Measurements from ENCODE around the gene C1QTNF5. TPM values are rescaled to one million over a fixed set of nuclear protein-coding genes. Genes with fewer than 3 reads are reported as not detected.
A peak's percentile ranks its signal among the peaks of the same experiment; 100 is the strongest.

Gene C1QTNF5
- total RNA-seq, 1 donor from 2014 or later = 1.3 TPM

DNA sequence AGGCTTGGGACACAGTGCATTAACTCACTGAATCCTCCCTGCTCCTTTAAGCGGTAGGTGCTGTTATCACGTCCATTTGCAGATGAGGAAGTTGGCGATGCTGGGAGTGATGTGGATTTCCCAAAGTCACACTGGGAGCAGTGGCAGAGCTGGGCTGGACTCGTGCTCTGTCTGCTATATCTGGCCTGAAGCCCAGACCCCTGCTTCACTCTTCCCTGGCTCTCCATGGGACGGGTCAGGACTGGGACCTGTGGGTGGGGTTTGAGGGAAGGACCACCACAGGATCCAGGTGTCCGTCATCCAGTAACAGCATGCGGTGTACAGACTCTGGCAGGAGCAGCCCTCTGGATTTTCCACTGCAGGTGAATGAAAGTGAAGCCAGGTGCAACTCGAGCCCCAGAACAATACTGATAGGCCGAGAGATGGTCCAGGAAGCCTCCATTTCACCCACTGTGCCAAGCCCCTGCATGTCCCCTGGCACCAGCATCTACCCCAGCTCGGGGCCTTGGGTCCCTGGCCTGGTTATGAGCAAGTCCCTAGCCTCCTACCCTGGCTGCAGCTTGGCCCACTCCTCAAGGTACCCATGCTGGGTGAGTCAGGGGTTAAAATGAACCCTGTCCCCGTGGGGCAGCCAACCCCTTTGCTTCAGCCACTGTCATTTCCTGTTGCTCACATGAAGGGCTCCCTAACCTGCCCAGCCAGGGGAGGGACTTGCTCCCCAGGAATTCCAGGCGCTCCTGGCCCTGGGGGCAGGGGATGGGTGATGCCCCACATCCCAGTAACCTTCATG lies 36.6 kb upstream of the C1QTNF5 start:
- peak; percentile 63 for DNase-seq (ENCODE audit: low read depth)
- FAIRE-seq = no peak
- Histone ChIP-seq H3K36me3 (ENCODE audit: control insufficient read depth, insufficient read depth, low read length) (no peaks in the 10 kb centered on the region), H3K4me3 (ENCODE audit: low read depth, low read length) (no peak overlapping the region), H3K27me3 (ENCODE audit: control insufficient read depth, insufficient read depth, low read length) (no peaks in the 10 kb centered on the region)
- TF ChIP-seq, protein P1, sequence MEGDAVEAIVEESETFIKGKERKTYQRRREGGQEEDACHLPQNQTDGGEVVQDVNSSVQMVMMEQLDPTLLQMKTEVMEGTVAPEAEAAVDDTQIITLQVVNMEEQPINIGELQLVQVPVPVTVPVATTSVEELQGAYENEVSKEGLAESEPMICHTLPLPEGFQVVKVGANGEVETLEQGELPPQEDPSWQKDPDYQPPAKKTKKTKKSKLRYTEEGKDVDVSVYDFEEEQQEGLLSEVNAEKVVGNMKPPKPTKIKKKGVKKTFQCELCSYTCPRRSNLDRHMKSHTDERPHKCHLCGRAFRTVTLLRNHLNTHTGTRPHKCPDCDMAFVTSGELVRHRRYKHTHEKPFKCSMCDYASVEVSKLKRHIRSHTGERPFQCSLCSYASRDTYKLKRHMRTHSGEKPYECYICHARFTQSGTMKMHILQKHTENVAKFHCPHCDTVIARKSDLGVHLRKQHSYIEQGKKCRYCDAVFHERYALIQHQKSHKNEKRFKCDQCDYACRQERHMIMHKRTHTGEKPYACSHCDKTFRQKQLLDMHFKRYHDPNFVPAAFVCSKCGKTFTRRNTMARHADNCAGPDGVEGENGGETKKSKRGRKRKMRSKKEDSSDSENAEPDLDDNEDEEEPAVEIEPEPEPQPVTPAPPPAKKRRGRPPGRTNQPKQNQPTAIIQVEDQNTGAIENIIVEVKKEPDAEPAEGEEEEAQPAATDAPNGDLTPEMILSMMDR (IDR thresholded peaks at IDR 0.05; ENCODE audit: insufficient read depth, low read length, severe bottlenecking) = no peak

DNA sequence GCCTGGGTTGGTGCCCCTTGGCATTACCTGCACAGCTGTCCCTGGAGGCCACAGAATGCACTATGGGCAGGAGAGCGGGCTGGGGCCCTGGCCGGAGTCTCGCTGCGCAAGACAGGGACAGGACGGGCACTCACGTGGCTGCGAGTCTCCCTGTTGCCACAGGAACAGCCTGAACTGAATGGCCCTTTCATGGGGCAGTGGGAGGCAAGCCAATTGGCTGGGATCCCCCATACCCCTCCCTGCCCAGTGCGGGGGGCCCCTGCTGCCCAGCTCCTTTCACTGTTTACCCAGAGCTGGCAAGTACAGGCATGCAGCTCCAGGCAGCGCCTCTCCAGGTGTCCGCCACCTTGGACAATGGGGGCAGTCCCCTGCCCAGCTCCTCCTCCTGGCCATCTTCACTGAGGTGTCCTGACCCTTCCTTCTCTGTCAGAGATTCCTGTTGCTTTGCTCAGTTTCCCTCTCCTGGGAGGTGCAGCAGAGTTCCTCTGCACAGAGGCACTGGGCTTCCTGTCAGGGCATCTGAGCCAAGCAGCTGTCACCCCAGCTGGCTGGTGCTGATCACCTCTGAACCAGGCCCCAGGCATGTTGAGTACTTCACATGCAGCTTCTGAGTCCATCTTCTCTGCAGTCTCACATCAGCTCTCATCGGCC lies 35.6 kb upstream of the C1QTNF5 start:
- DNase-seq (ENCODE audit: low read depth) (peak; percentile 69), FAIRE-seq (peak; percentile 28)
- TF ChIP-seq, protein P1 (IDR thresholded peaks at IDR 0.05; ENCODE audit: insufficient read depth, low read length, severe bottlenecking) = no peak
- Histone ChIP-seq H3K36me3 (ENCODE audit: control insufficient read depth, insufficient read depth, low read length) (no peaks in the 10 kb centered on the region), H3K4me3 (ENCODE audit: low read depth, low read length) (no peak overlapping the region), H3K27me3 (ENCODE audit: control insufficient read depth, insufficient read depth, low read length) (no peaks in the 10 kb centered on the region)

DNA sequence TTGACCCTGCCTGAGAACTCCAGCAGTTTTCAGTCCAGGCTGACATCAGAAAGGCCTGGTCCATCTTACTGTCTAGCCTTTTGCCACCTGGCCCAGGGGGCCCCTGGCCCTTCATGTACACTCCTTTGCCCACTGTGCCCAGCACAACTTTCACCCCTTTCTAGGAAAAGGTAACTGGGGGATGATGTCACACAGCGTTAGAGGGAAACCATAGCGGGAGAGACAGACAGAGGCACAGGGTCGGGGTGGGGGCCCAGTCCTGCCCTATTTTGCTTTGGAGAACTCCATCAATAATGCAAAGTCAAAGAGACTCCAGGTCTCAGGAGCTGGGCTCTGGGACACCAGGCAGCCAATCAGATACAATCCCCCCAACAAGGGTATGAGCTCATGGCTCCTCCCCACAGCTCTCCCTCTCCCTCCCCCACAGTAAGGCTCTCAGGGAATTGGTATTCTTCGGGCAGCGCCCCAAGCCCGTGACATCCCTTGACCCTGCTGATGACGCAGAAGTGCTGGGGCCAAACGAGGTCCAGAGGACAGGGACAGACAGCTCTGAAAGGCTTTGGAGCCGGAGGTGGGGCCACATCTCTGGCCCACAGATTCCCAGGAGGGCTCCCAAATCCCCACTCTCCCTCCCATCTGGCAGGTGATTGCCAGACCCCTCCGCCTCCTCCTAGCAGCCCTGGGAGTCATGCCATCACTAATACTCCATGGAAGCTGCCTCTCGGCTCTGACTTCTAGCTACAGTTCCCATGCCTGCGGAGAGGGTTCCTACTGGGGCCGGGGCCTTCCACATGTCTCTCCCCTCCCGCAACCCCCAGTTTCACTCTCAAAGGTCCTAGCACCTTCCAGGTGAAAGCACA lies 34.9 kb upstream of the C1QTNF5 start:
- Histone ChIP-seq H3K4me3 (ENCODE audit: low read depth, low read length) (no peak overlapping the region), H3K36me3 (ENCODE audit: control insufficient read depth, insufficient read depth, low read length) (no peaks in the 10 kb centered on the region), H3K27me3 (ENCODE audit: control insufficient read depth, insufficient read depth, low read length) (no peaks in the 10 kb centered on the region)
- no peak for FAIRE-seq
- TF ChIP-seq, protein P1 (IDR thresholded peaks at IDR 0.05; ENCODE audit: insufficient read depth, low read length, severe bottlenecking) = no peak
- DNase-seq (ENCODE audit: low read depth) = no peak

DNA sequence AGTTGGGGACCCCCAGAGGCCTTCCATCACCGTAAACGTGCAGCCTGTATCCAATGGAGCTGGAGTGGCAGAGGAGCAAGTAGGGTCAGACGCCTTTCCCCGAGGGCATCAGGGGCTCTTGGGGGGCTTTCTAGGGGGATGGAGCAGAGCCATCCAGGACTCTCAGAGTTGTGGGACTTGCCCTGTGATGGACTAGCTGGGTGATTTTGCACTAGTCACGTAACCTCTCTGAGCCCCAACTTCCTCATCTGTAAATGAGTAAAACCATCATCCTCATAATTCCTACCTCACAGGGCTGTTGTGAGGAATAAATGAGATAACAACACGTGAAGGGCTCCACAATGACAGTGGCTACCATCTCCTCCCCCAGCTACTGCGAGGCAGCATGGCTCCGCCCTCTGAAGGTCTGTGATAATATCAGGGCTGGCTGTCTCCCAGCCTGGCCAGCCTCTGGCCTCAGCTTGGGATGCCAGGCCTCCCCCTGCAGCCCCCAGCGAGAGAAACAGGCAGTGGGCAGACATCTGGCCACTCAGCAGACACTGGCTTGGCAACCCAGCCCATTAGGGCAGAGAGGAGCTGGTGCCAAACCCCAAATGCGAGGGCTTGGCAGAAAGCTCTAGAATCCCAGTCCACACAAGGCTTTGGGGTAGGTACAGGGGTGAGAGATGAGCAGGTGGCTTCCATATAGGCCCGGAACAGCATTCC lies 34.1 kb upstream of the C1QTNF5 start:
- no peaks in the 10 kb centered on the region for H3K27me3 ChIP-seq (ENCODE audit: control insufficient read depth, insufficient read depth, low read length)
- FAIRE-seq (no peak), DNase-seq (ENCODE audit: low read depth) (no peak)
- TF ChIP-seq, protein P1 (IDR thresholded peaks at IDR 0.05; ENCODE audit: insufficient read depth, low read length, severe bottlenecking) = no peak
- H3K36me3 ChIP-seq (ENCODE audit: control insufficient read depth, insufficient read depth, low read length) = no peaks in the 10 kb centered on the region
- no peak overlapping the region for H3K4me3 ChIP-seq (ENCODE audit: low read depth, low read length)

DNA sequence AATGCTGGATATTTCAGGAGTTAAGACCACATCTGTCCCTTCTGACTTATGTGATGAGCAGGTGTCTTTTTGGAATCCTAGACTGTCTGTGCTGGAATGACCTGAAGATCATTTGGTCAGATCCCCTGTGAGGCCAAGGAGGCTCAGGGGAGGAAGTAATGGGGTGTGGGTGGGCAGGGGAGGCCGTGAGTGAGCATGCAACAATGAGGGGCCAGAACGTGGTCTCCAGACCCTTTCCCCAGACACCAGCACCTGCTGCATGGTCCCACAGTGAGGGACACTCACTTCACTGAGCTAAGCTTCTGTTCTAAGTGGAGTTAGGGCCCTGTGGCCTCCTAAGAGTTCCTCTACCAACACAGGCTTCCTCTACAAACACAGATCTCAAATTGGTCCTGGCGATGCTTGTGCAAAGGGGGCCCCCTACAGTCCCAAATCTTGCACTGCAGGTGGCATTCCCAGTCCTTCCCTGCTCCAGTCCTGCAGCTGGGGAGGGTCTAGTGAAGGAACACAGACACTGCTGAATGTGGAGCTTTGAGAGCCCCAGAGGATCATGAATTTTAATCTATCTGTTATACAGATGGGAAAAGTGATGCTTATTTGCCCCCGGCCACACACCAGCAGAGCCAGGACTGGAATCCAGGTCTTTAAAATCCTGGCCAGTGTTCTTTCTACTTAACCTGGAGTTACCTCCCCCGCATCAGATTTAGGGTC lies 33.4 kb upstream of the C1QTNF5 start:
- Histone ChIP-seq H3K27me3 (ENCODE audit: control insufficient read depth, insufficient read depth, low read length) (no peaks in the 10 kb centered on the region), H3K4me3 (ENCODE audit: low read depth, low read length) (no peak overlapping the region), H3K36me3 (ENCODE audit: control insufficient read depth, insufficient read depth, low read length) (no peaks in the 10 kb centered on the region)
- DNase-seq (ENCODE audit: low read depth) = peak; percentile 64
- no peak for FAIRE-seq
- TF ChIP-seq, protein P1 (IDR thresholded peaks at IDR 0.05; ENCODE audit: insufficient read depth, low read length, severe bottlenecking) = peak; percentile 93

All from bronchial epithelial cell (primary cell).